Kidney (tissue), 14 donors: Measurements from ENCODE around the gene GMDS. TPM values are rescaled to one million over a fixed set of nuclear protein-coding genes. Genes with fewer than 3 reads are reported as not detected.

Experiments used
- DNase-seq, 5 donors: peaks; one replicate each; pipeline ENCODE4 v3.0.0-alpha.2; 2013 to 2020
- FAIRE-seq: peaks from 2 replicates; lab custom pipeline; 2012; peaks lifted over from hg19 to GRCh38; lab: Jason Lieb, UNC
- H3K27ac ChIP-seq, 2 donors: one replicate each; pipeline ENCODE4 v1.7.0; 2013; ENCODE audit warnings: low read depth in 2 of 2, low read length in 2 of 2, inconsistent platforms in 1 of 2
- H3K27me3 ChIP-seq: one replicate; pipeline ENCODE4 v1.7.1; 2013; ENCODE audit warnings: low read length, inconsistent platforms; ENCODE audit not compliant: control insufficient read depth, insufficient read depth
- H3K36me3 ChIP-seq, 3 donors: one replicate each; pipeline versions ENCODE4 v1.7.0 to v1.7.1; 2013; ENCODE audit warnings: low read length in 3 of 3, control low read depth in 1 of 3, inconsistent platforms in 1 of 3; ENCODE audit not compliant: insufficient read depth in 3 of 3, control insufficient read depth in 2 of 3
- H3K4me1 ChIP-seq, 3 donors: one replicate each; pipeline versions ENCODE4 v1.7.0 to v1.7.1; 2013; ENCODE audit warnings: low read length in 3 of 3, inconsistent platforms in 1 of 3, low read depth in 1 of 3; ENCODE audit not compliant: control insufficient read depth in 2 of 3, insufficient read depth in 2 of 3
- H3K4me3 ChIP-seq, 3 donors: one replicate each; pipeline versions ENCODE4 v1.7.0 to v1.8.1; 2013; ENCODE audit warnings: low read length in 3 of 3, control low read depth in 1 of 3, inconsistent platforms in 1 of 3
- H3K9ac ChIP-seq, 3 donors: one replicate each; pipeline versions ENCODE4 v1.7.0 to v1.7.1; 2013; ENCODE audit warnings: low read length in 3 of 3, control low read depth in 1 of 3, inconsistent platforms in 1 of 3
- H3K9me3 ChIP-seq, 3 donors: one replicate each; pipeline versions ENCODE4 v1.7.0 to v1.7.1; 2013; ENCODE audit warnings: low read length in 3 of 3, control low read depth in 1 of 3, inconsistent platforms in 1 of 3; ENCODE audit not compliant: control insufficient read depth in 2 of 3, insufficient read depth in 1 of 3
- CTCF ChIP-seq: IDR thresholded peaks from 3 replicates; pipeline ENCODE4 v1.5.1; 2012; ENCODE audit warnings: mild to moderate bottlenecking, moderate library complexity, borderline replicate concordance; ENCODE audit not compliant: insufficient read depth; ENCODE audit errors: extremely low read depth
- intact Hi-C: fragments of 100-400 bp; cut with DNase I; formaldehyde crosslinking; loops from one replicate; pipeline ENCODE4 v1.11.1; 2022
- polyA plus RNA-seq: library from polyadenylated mRNA; stranded (reverse); fragments of 350-450 nt; fragmentation: Illumina TruSeq; extraction: RNeasy Lipid Tissue Mini Kit (QIAGEN cat#74804); gene quantifications from one replicate; pipeline ENCODE4 v1.2.3, GENCODE V29; 2014; ENCODE audit warnings: low read depth, low replicate concordance; ENCODE audit not compliant: insufficient read depth
- total RNA-seq: library from RNA; stranded (reverse); fragmentation: NEBNext Ultra II Directional; extraction: Animal tissue kit (Norgen Biotek cat#: 25700); gene quantifications from one replicate; pipeline ENCODE4 v1.2.1, GENCODE V29; 2021
- donor health status: control.
- donor health status: control.
- donor health status: control.
- donor health status: control.
- donor health status: control.
- donor health status: DM: yes; HTN: yes; CAD: no.
- donor health status: Normal renal cell carcinoma (clear cell type).

Gene GMDS
- total and polyA plus RNA-seq, 2 donors from 2014 or later: 49.6 to 63.7 TPM

DNA sequence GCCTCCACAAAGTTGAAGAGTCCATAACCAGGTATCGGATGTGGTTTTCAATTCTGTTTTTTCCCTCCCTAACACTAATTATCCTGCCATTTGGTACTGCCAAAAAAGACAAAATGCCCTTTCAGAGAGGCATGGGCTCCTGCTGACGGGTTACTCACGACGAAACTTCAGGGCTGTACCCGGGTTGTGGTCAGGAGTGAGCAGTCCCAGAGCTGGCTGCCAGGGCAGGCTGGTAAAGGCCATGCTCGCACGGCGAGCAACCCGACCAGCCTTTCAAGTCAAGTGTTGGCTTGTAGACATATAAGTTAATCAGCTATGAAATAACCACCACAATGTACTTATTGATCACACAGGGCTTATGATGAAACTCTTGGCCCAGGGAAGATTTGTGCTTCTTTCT lies 483.2 kb downstream of the GMDS start:
- peaks cover 2 to 19% (median 7%) of the 10 kb centered on the region in 3 donors for H3K4me1 ChIP-seq
- DNase-seq: no peak
- no peaks in the 10 kb centered on the region for H3K9me3 ChIP-seq
- no peak overlapping the region for H3K4me3 ChIP-seq
- no peak for FAIRE-seq
- no peaks in the 10 kb centered on the region for H3K36me3 ChIP-seq
- no peaks in the 10 kb centered on the region for H3K27me3 ChIP-seq
- no peak for TF ChIP-seq CTCF
- intact Hi-C loops: no loop called here
- no peak overlapping the region for H3K9ac ChIP-seq
- no peak overlapping the region for H3K27ac ChIP-seq

- Histone ChIP-seq H3K27ac (no peak overlapping the region), H3K4me1 (peaks cover under 1 to 19% (median 7%) of the 10 kb centered on the region in 3 donors), H3K9me3 (no peaks in the 10 kb centered on the region), H3K9ac (no peak overlapping the region), H3K27me3 (no peaks in the 10 kb centered on the region), H3K4me3 (no peak overlapping the region), H3K36me3 (no peaks in the 10 kb centered on the region)
- intact Hi-C loops: no loop called here
- FAIRE-seq: no peak
- peak in 1 of 5 donors; percentile 52 for DNase-seq
- TF ChIP-seq CTCF: no peak
Measured at GRCh38 chr6:1761477-1761877, 483.9 kb downstream of the GMDS start.

- no peaks in the 10 kb centered on the region for H3K36me3 ChIP-seq
- no peaks in the 10 kb centered on the region for H3K27me3 ChIP-seq
- intact Hi-C loops: no loop called here
- no peaks in the 10 kb centered on the region for H3K9me3 ChIP-seq
- H3K27ac ChIP-seq: no peak overlapping the region
- no peak overlapping the region for H3K4me3 ChIP-seq
- DNase-seq (no peak), FAIRE-seq (no peak)
- H3K9ac ChIP-seq: no peak overlapping the region
- TF ChIP-seq CTCF: no peak
- peaks cover 0 to 19% (median 7%) of the 10 kb centered on the region in 3 donors for H3K4me1 ChIP-seq
Measured at GRCh38 chr6:1760876-1761275, 484.5 kb downstream of the GMDS start.

GRCh38 chr6:1759870-1760269 lies 485.5 kb downstream of the GMDS start:
- no peaks in the 10 kb centered on the region for H3K36me3 ChIP-seq
- peaks cover 0 to 19% (median 7%) of the 10 kb centered on the region in 3 donors for H3K4me1 ChIP-seq
- DNase-seq: peak; percentile 77 to 86 (median 83)
- H3K9ac ChIP-seq: no peak overlapping the region
- no peak overlapping the region for H3K27ac ChIP-seq
- H3K27me3 ChIP-seq: no peaks in the 10 kb centered on the region
- no peak for TF ChIP-seq CTCF
- intact Hi-C loops: no loop called here
- no peaks in the 10 kb centered on the region for H3K9me3 ChIP-seq
- H3K4me3 ChIP-seq: no peak overlapping the region
- no peak for FAIRE-seq
